H9 (cell line): ENCODE data around the gene INTS1. TPM values are rescaled to one million over a fixed set of nuclear protein-coding genes. Genes with fewer than 3 reads are reported as not detected.

Experiments used
- DNase-seq: peaks from one replicate; pipeline ENCODE4 v3.0.0-alpha.2; 2017
- H2AFZ ChIP-seq: one replicate; pipeline ENCODE4 v1.6.1; 2013; ENCODE audit warnings: mild to moderate bottlenecking, low read length, control low read depth, moderate library complexity
- H2AK5ac ChIP-seq: 2 replicates; pipeline ENCODE4 v1.6.1; 2013; ENCODE audit warnings: low read length, control low read depth, mixed read lengths; ENCODE audit not compliant: insufficient read length
- H2BK120ac ChIP-seq: one replicate; pipeline ENCODE4 v1.6.1; 2013; ENCODE audit warnings: low read depth, mild to moderate bottlenecking, low read length, control low read depth, inconsistent platforms; ENCODE audit not compliant: poor library complexity, severe bottlenecking
- H2BK12ac ChIP-seq: 2 replicates; pipeline ENCODE4 v1.6.1; 2013; ENCODE audit warnings: low read length, control low read depth, mixed read lengths, low read depth; ENCODE audit not compliant: insufficient read length
- H2BK15ac ChIP-seq: 2 replicates; pipeline ENCODE4 v1.6.1; 2013; ENCODE audit warnings: low read depth, low read length, control low read depth
- H2BK20ac ChIP-seq: one replicate; pipeline ENCODE4 v1.6.1; 2013; ENCODE audit warnings: low read depth, mild to moderate bottlenecking, low read length, control low read depth, inconsistent platforms; ENCODE audit not compliant: poor library complexity, severe bottlenecking
- H2BK5ac ChIP-seq: 2 replicates; pipeline ENCODE4 v1.6.1; 2013; ENCODE audit warnings: low read length, control low read depth, mixed read lengths; ENCODE audit not compliant: insufficient read length
- H3K14ac ChIP-seq: 2 replicates; pipeline ENCODE4 v1.6.1; 2013; ENCODE audit warnings: low read length, control low read depth; ENCODE audit not compliant: insufficient read depth
- H3K18ac ChIP-seq: 2 replicates; pipeline ENCODE4 v1.6.1; 2013; ENCODE audit warnings: low read depth, mild to moderate bottlenecking, mixed read lengths, low read length, control low read depth; ENCODE audit not compliant: insufficient read length
- H3K23ac ChIP-seq: 2 replicates; pipeline ENCODE4 v1.6.1; 2013; ENCODE audit warnings: low read length, control low read depth, mixed read lengths, low read depth; ENCODE audit not compliant: insufficient read length
- H3K23me2 ChIP-seq: 2 replicates; pipeline ENCODE4 v1.6.1; 2013; ENCODE audit warnings: low read depth, mild to moderate bottlenecking, mixed read lengths, low read length, control low read depth; ENCODE audit not compliant: insufficient read length, poor library complexity, severe bottlenecking
- H3K27ac ChIP-seq: 2 replicates; pipeline ENCODE4 v1.5.1; 2013; ENCODE audit warnings: low read length, control low read depth, mixed read lengths, low read depth; ENCODE audit not compliant: insufficient read length
- H3K27me3 ChIP-seq: 2 replicates; pipeline ENCODE4 v1.6.1; 2013; ENCODE audit warnings: low read length, control low read depth, inconsistent platforms; ENCODE audit not compliant: insufficient read depth
- H3K4ac ChIP-seq: 2 replicates; pipeline ENCODE4 v1.6.1; 2013; ENCODE audit warnings: low read depth, mild to moderate bottlenecking, control low read depth, inconsistent platforms, low read length, moderate library complexity
- H3K4me1 ChIP-seq: 2 replicates; pipeline ENCODE4 v1.6.1; 2013; ENCODE audit warnings: low read length, control low read depth, inconsistent platforms; ENCODE audit not compliant: insufficient read depth
- H3K4me2 ChIP-seq: 2 replicates; pipeline ENCODE4 v1.6.1; 2013; ENCODE audit warnings: low read length, control low read depth, mixed read lengths; ENCODE audit not compliant: insufficient read length, insufficient read depth
- H3K56ac ChIP-seq: 2 replicates; pipeline ENCODE4 v1.6.1; 2013; ENCODE audit warnings: low read depth, mild to moderate bottlenecking, mixed read lengths, low read length, control low read depth; ENCODE audit not compliant: insufficient read length
- H3K79me1 ChIP-seq: 2 replicates; pipeline ENCODE4 v1.6.1; 2013; ENCODE audit warnings: low read depth, mild to moderate bottlenecking, moderate library complexity, low read length, control low read depth, inconsistent platforms; ENCODE audit not compliant: insufficient read depth, poor library complexity, severe bottlenecking
- H3K79me2 ChIP-seq: 2 replicates; pipeline ENCODE4 v1.6.1; 2013; ENCODE audit warnings: low read length, control low read depth, inconsistent platforms; ENCODE audit not compliant: insufficient read depth
- H3K9ac ChIP-seq: 2 replicates; pipeline ENCODE4 v1.6.1; 2013; ENCODE audit warnings: low read length, control low read depth, mixed read lengths; ENCODE audit not compliant: insufficient read length; ENCODE audit errors: extremely low read depth
- H3K9me3 ChIP-seq: one replicate; pipeline ENCODE4 v1.6.1; 2013; ENCODE audit warnings: low read depth, low read length, inconsistent platforms; ENCODE audit not compliant: control insufficient read depth
- H3T11ph ChIP-seq: one replicate; pipeline ENCODE4 v1.6.1; 2013; ENCODE audit warnings: mild to moderate bottlenecking, low read length, control low read depth, inconsistent platforms
- H4K20me1 ChIP-seq: one replicate; pipeline ENCODE4 v1.6.1; 2013; ENCODE audit not compliant: control insufficient read depth, insufficient read length, insufficient read depth
- H4K5ac ChIP-seq: 2 replicates; pipeline ENCODE4 v1.6.1; 2013; ENCODE audit warnings: low read depth, mild to moderate bottlenecking, mixed read lengths, low read length, control low read depth; ENCODE audit not compliant: insufficient read length
- H4K8ac ChIP-seq: replicated peaks from 2 replicates; pipeline ENCODE4 v1.6.1; 2013; ENCODE audit warnings: low read length, control low read depth, mixed read lengths, low read depth; ENCODE audit not compliant: insufficient read length
- H4K91ac ChIP-seq: 2 replicates; pipeline ENCODE4 v1.6.1; 2013; ENCODE audit warnings: low read depth, mild to moderate bottlenecking, moderate library complexity, mixed read lengths, low read length, control low read depth; ENCODE audit not compliant: insufficient read length
- H3K27ac Mint-ChIP-seq, 3 experiments: 2 replicates in 2 of 3; 3 replicates in 1 of 3; pipeline ENCODE4 v1.8.0; 2020 to 2021; ENCODE audit warnings: mixed read lengths in 3 of 3, mild to moderate bottlenecking in 1 of 3, moderate library complexity in 1 of 3
- H3K27me3 Mint-ChIP-seq: 2 replicates; pipeline ENCODE4 v1.8.0; 2021; ENCODE audit warnings: low read depth, mild to moderate bottlenecking, moderate library complexity, mixed read lengths
- H3K36me3 Mint-ChIP-seq, 3 experiments: 2 replicates in 2 of 3; 3 replicates in 1 of 3; pipeline ENCODE4 v1.8.0; 2020 to 2021; ENCODE audit warnings: low read depth in 3 of 3, mixed read lengths in 3 of 3; ENCODE audit not compliant: insufficient read depth in 1 of 3
- H3K4me1 Mint-ChIP-seq, 2 experiments: 2 replicates each; pipeline ENCODE4 v1.8.0; 2020; ENCODE audit warnings: mixed read lengths in 2 of 2
- H3K4me3 Mint-ChIP-seq, 2 experiments: 2 replicates in 1 of 2; 3 replicates in 1 of 2; pipeline ENCODE4 v1.8.0; 2020 to 2021; ENCODE audit warnings: mild to moderate bottlenecking in 2 of 2, mixed read lengths in 2 of 2, moderate library complexity in 1 of 2
- H3K9me3 Mint-ChIP-seq, 2 experiments: 2 replicates in 1 of 2; 3 replicates in 1 of 2; pipeline ENCODE4 v1.8.0; 2020; ENCODE audit warnings: mild to moderate bottlenecking in 2 of 2, mixed read lengths in 2 of 2, moderate library complexity in 1 of 2
- WGBS: extraction: QIAGEN DNeasy Blood & Tissue Kit; methylation state at CpG from one replicate; pipeline ENCODE4 v1.1.7; 2013; ENCODE audit warnings: missing lambda C conversion rate, low lambda C conversion rate, mixed read lengths; ENCODE audit not compliant: insufficient read length; ENCODE audit errors: extremely low coverage; 5-methylcytosine and 5-hydroxymethylcytosine counted together
- total RNA-seq: library from RNA; stranded (reverse); gene quantifications from 2 replicates; pipeline ENCODE4 v1.2.1, GENCODE V29; 2021
- TF ChIP-seq, protein P1 (sequence below): fragments of 200-600 bp; sonication (generic); conservative IDR thresholded peaks from 3 replicates; pipeline ENCODE4 v1.8.0; 2021; ENCODE audit warnings: antibody characterized with exemption, mild to moderate bottlenecking

The INTS1 gene
- total RNA-seq, 1 experiment from 2014 or later, result 133 TPM

DNA sequence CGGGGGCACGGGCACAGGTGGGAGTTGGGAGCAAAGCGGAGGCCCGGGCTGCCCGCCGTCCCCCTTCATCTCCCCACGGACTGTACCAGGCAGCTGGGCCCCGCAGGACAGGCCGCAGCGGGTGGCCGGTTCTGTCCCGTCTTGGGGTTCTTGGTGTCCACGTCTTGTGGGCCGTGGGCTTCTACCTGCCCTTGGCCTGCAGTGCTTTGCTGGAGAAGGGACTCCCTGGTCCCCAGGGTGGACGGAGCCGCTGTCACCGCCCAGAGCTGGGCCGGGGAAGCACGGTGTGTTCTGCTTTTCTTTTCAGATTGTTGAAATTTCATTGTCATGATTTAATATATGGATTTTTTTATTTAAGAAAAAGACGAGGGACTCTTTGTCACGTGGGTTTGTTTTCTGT lies 38.1 kb upstream of the INTS1 start:
- no peak overlapping the region for H2BK15ac ChIP-seq
- no peaks in the 10 kb centered on the region for H3K27me3 ChIP-seq
- no peak overlapping the region for H2BK12ac ChIP-seq
- H4K5ac ChIP-seq, result no peak overlapping the region
- Mint-ChIP-seq H3K27ac (no peak overlapping the region), H3K9me3 (no peaks in the 10 kb centered on the region), H3K4me1 (peaks cover 3 to 4% of the 10 kb centered on the region in 2 experiments), H3K36me3 (peaks cover 3 to 15% (median 6%) of the 10 kb centered on the region in 3 experiments; a peak in 4 of 7 replicates), H3K4me3 (no peak overlapping the region), H3K27me3 (no peaks in the 10 kb centered on the region)
- H3K79me1 ChIP-seq, result no peaks in the 10 kb centered on the region
- no peak overlapping the region for H3K56ac ChIP-seq
- no peak overlapping the region for H2AFZ ChIP-seq
- no peaks in the 10 kb centered on the region for H3K9me3 ChIP-seq
- no peak overlapping the region for H3K23ac ChIP-seq
- no peak overlapping the region for H3K4me2 ChIP-seq
- no peak overlapping the region for H2BK120ac ChIP-seq
- no peak overlapping the region for H3K4ac ChIP-seq
- no peak overlapping the region for H2AK5ac ChIP-seq
- no peak overlapping the region for H3K9ac ChIP-seq
- H4K91ac ChIP-seq, result no peak overlapping the region
- H3K18ac ChIP-seq, result no peak overlapping the region
- H3T11ph ChIP-seq, result no peak overlapping the region
- H2BK5ac ChIP-seq, result no peak overlapping the region
- TF ChIP-seq, protein P1, sequence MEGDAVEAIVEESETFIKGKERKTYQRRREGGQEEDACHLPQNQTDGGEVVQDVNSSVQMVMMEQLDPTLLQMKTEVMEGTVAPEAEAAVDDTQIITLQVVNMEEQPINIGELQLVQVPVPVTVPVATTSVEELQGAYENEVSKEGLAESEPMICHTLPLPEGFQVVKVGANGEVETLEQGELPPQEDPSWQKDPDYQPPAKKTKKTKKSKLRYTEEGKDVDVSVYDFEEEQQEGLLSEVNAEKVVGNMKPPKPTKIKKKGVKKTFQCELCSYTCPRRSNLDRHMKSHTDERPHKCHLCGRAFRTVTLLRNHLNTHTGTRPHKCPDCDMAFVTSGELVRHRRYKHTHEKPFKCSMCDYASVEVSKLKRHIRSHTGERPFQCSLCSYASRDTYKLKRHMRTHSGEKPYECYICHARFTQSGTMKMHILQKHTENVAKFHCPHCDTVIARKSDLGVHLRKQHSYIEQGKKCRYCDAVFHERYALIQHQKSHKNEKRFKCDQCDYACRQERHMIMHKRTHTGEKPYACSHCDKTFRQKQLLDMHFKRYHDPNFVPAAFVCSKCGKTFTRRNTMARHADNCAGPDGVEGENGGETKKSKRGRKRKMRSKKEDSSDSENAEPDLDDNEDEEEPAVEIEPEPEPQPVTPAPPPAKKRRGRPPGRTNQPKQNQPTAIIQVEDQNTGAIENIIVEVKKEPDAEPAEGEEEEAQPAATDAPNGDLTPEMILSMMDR, result no peak
- no CpG with 5 or more reads among the region's 21 CpGs for WGBS
- no peaks in the 10 kb centered on the region for H3K23me2 ChIP-seq
- no peak overlapping the region for H3K14ac ChIP-seq
- no peak for DNase-seq
- H4K8ac ChIP-seq, result no peak overlapping the region
- no peak overlapping the region for H3K27ac ChIP-seq
- no peak overlapping the region for H2BK20ac ChIP-seq
- no peaks in the 10 kb centered on the region for H4K20me1 ChIP-seq
- H3K79me2 ChIP-seq, result no peaks in the 10 kb centered on the region
- H3K4me1 ChIP-seq, result no peaks in the 10 kb centered on the region
